ENCODE measurements around the gene FMO4. TPM values are rescaled to one million over a fixed set of nuclear protein-coding genes. Genes with fewer than 3 reads are reported as not detected.
"Not testable (repeated sequence)": the region's sequence is repeated elsewhere in the genome, so short reads cannot be mapped to it uniquely, and the experiment has no call there.

FMO4 gene
- total RNA-seq, 3 donors from 2014 or later, result 5.4 to 14.6 (median 8.7) TPM

GRCh38 chr1:171381866-171382210 lies 67.9 kb downstream of the FMO4 start:
- ATAC-seq (no peak), DNase-seq (no peak)
- intact Hi-C loops (cut with DNase I, micrococcal nuclease), result no loop called here
- Histone ChIP-seq H3K36me3 (ENCODE audit: low read depth) (no peaks in the 10 kb centered on the region), H3K4me3 (no peak overlapping the region), H3K4me1 (ENCODE audit: low read depth) (no peaks in the 10 kb centered on the region), H3K9me3 (no peaks in the 10 kb centered on the region)
- TF ChIP-seq, protein P1, sequence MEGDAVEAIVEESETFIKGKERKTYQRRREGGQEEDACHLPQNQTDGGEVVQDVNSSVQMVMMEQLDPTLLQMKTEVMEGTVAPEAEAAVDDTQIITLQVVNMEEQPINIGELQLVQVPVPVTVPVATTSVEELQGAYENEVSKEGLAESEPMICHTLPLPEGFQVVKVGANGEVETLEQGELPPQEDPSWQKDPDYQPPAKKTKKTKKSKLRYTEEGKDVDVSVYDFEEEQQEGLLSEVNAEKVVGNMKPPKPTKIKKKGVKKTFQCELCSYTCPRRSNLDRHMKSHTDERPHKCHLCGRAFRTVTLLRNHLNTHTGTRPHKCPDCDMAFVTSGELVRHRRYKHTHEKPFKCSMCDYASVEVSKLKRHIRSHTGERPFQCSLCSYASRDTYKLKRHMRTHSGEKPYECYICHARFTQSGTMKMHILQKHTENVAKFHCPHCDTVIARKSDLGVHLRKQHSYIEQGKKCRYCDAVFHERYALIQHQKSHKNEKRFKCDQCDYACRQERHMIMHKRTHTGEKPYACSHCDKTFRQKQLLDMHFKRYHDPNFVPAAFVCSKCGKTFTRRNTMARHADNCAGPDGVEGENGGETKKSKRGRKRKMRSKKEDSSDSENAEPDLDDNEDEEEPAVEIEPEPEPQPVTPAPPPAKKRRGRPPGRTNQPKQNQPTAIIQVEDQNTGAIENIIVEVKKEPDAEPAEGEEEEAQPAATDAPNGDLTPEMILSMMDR (IDR thresholded peaks at IDR 0.05), result no peak

- Histone ChIP-seq H3K4me1 (ENCODE audit: low read depth) (no peaks in the 10 kb centered on the region), H3K36me3 (ENCODE audit: low read depth) (no peaks in the 10 kb centered on the region), H3K9me3 (no peaks in the 10 kb centered on the region), H3K4me3 (no peak overlapping the region)
- no peak for DNase-seq
- no peak for ATAC-seq
- TF ChIP-seq, protein P1 (IDR thresholded peaks at IDR 0.05), result no peak
- intact Hi-C loops (cut with DNase I, micrococcal nuclease), result no loop called here
Observed at GRCh38 chr1:171384496-171384895, 70.5 kb downstream of the FMO4 start.

GRCh38 chr1:171389171-171389570 lies 75.2 kb downstream of the FMO4 start:
- Histone ChIP-seq H3K9me3 (no peaks in the 10 kb centered on the region), H3K4me1 (ENCODE audit: low read depth) (no peaks in the 10 kb centered on the region), H3K4me3 (no peak overlapping the region), H3K36me3 (ENCODE audit: low read depth) (no peaks in the 10 kb centered on the region)
- no peak for ATAC-seq
- DNase-seq, result no peak
- intact Hi-C loops (cut with DNase I, micrococcal nuclease), result no loop called here
- TF ChIP-seq, protein P1 (IDR thresholded peaks at IDR 0.05), result no peak

- ATAC-seq; DNase-seq; H3K36me3 ChIP-seq (ENCODE audit: low read depth); H3K4me3 ChIP-seq; H3K4me1 ChIP-seq (ENCODE audit: low read depth); intact Hi-C loops (cut with DNase I, micrococcal nuclease); H3K9me3 ChIP-seq: not testable (repeated sequence)
Observed at GRCh38 chr1:171390740-171391139, 76.8 kb downstream of the FMO4 start.

Other genes starting within 250 kb of the FMO4 start
- under 1 TPM; 0.22 to 0.63 (median 0.38) TPM for gene FMO3, start 223.3 kb upstream of the FMO4 start, total RNA-seq
- gene FMO2, start 128.9 kb upstream of the FMO4 start, total RNA-seq, result 1 to 10 TPM in 2 of 3 donors, under 1 TPM in 1; 0.55 to 6.1 (median 1.2) TPM
- gene FMO1, start 65.7 kb upstream of the FMO4 start, total RNA-seq, result not detected
- gene PRRC2C, start 171.3 kb downstream of the FMO4 start, total RNA-seq, result 100 to 1,000 TPM; 137 to 152 (median 138) TPM

All from mucosa of descending colon (tissue), 3 donors.